GM12801 (cell line): Measurements from ENCODE around the gene YY1AP1.

Experiments
- TF ChIP-seq, protein P1 (sequence below): IDR thresholded peaks from one replicate; pipeline ENCODE4 v1.5.1; 2011; ENCODE audit warnings: control low read depth; ENCODE audit not compliant: insufficient read length; ENCODE audit errors: extremely low read depth

The YY1AP1 gene

GRCh38 chr1:155650231-155650757 lies 38.3 kb downstream of the YY1AP1 start:
- TF ChIP-seq, protein P1, sequence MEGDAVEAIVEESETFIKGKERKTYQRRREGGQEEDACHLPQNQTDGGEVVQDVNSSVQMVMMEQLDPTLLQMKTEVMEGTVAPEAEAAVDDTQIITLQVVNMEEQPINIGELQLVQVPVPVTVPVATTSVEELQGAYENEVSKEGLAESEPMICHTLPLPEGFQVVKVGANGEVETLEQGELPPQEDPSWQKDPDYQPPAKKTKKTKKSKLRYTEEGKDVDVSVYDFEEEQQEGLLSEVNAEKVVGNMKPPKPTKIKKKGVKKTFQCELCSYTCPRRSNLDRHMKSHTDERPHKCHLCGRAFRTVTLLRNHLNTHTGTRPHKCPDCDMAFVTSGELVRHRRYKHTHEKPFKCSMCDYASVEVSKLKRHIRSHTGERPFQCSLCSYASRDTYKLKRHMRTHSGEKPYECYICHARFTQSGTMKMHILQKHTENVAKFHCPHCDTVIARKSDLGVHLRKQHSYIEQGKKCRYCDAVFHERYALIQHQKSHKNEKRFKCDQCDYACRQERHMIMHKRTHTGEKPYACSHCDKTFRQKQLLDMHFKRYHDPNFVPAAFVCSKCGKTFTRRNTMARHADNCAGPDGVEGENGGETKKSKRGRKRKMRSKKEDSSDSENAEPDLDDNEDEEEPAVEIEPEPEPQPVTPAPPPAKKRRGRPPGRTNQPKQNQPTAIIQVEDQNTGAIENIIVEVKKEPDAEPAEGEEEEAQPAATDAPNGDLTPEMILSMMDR: no peak

- TF ChIP-seq, protein P1: no peak
Measured at GRCh38 chr1:155649676-155650075, 38.9 kb downstream of the YY1AP1 start.

GRCh38 chr1:155648207-155649147 lies 40.1 kb downstream of the YY1AP1 start:
- TF ChIP-seq, protein P1: no peak

- TF ChIP-seq, protein P1: no peak
Measured at GRCh38 chr1:155646307-155646706, 42.3 kb downstream of the YY1AP1 start.

- TF ChIP-seq, protein P1: no peak
Measured at GRCh38 chr1:155645648-155646047, 42.9 kb downstream of the YY1AP1 start.

- TF ChIP-seq, protein P1: no peak
Measured at GRCh38 chr1:155645034-155645598, 43.5 kb downstream of the YY1AP1 start.

- TF ChIP-seq, protein P1: no peak
Measured at GRCh38 chr1:155643230-155643629, 45.3 kb downstream of the YY1AP1 start.
